ENCODE data around the gene DNASE2.

DNA sequence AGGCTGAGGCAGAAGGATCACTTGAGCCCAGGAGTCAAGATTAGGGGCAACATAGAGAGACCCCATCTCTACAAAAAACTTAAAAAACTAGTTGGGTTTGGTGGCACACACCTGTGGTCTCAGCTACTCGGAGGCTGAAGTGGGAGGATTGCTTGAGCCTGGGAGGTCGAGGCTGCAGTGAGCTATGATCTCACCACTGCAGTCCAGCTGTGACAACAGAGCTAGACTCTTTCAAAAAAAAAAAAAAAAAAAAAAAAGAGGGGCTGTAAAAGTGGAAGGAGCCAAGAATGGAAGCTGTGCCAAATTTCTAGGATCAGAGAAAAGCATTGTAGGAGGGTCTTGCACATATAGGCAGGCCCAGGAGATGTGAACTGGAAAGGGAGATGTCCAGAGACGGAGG is 9.6 kb downstream of the DNASE2 start:
- TF ChIP-seq FOXM1 (IDR thresholded peaks at IDR 0.05; ENCODE audit: borderline replicate concordance, low read depth) (no peak), TAF1 (IDR thresholded peaks at IDR 0.05; ENCODE audit: low read depth) (no peak), RAD21 (IDR thresholded peaks at IDR 0.05; ENCODE audit: low read depth) (no peak), EP300 (IDR thresholded peaks at IDR 0.05; ENCODE audit: borderline replicate concordance) (no peak), EGR1 (IDR thresholded peaks at IDR 0.05) (no peak)
- TF ChIP-seq, protein P1, sequence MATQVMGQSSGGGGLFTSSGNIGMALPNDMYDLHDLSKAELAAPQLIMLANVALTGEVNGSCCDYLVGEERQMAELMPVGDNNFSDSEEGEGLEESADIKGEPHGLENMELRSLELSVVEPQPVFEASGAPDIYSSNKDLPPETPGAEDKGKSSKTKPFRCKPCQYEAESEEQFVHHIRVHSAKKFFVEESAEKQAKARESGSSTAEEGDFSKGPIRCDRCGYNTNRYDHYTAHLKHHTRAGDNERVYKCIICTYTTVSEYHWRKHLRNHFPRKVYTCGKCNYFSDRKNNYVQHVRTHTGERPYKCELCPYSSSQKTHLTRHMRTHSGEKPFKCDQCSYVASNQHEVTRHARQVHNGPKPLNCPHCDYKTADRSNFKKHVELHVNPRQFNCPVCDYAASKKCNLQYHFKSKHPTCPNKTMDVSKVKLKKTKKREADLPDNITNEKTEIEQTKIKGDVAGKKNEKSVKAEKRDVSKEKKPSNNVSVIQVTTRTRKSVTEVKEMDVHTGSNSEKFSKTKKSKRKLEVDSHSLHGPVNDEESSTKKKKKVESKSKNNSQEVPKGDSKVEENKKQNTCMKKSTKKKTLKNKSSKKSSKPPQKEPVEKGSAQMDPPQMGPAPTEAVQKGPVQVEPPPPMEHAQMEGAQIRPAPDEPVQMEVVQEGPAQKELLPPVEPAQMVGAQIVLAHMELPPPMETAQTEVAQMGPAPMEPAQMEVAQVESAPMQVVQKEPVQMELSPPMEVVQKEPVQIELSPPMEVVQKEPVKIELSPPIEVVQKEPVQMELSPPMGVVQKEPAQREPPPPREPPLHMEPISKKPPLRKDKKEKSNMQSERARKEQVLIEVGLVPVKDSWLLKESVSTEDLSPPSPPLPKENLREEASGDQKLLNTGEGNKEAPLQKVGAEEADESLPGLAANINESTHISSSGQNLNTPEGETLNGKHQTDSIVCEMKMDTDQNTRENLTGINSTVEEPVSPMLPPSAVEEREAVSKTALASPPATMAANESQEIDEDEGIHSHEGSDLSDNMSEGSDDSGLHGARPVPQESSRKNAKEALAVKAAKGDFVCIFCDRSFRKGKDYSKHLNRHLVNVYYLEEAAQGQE (IDR thresholded peaks at IDR 0.05; ENCODE audit: low read depth) = no peak
- TF ChIP-seq, protein P2, sequence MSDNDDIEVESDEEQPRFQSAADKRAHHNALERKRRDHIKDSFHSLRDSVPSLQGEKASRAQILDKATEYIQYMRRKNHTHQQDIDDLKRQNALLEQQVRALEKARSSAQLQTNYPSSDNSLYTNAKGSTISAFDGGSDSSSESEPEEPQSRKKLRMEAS (IDR thresholded peaks at IDR 0.05) = no peak
